GM19468 (cell line): ENCODE data around the gene DACT3.

ENCODE experiments used
- ATAC-seq: cut with Tn5 transposase; IDR thresholded peaks from one replicate; pipeline ENCODE4 v1.9.1; 2021; ENCODE audit warnings: mild to moderate bottlenecking, moderate library complexity, moderate number of reproducible peaks; ENCODE audit not compliant: unreplicated experiment; ENCODE audit errors: extremely low read depth

Gene DACT3

GRCh38 chr19:46614114-46614722 lies 46.8 kb downstream of the DACT3 start:
- ATAC-seq, result no peak

GRCh38 chr19:46613525-46613924 lies 47.5 kb downstream of the DACT3 start:
- ATAC-seq, result no peak

- ATAC-seq, result no peak
Observed at GRCh38 chr19:46611776-46612175, 49.2 kb downstream of the DACT3 start.

- no peak for ATAC-seq
Observed at GRCh38 chr19:46610851-46611770, 49.9 kb downstream of the DACT3 start.

- ATAC-seq, result no peak
Observed at GRCh38 chr19:46610413-46610775, 50.6 kb downstream of the DACT3 start.

- ATAC-seq, result no peak
Observed at GRCh38 chr19:46609511-46610412, 51.2 kb downstream of the DACT3 start.

- ATAC-seq, result no peak
Observed at GRCh38 chr19:46608581-46609345, 52.2 kb downstream of the DACT3 start.

GRCh38 chr19:46608178-46608577 lies 52.8 kb downstream of the DACT3 start:
- no peak for ATAC-seq

GRCh38 chr19:46607448-46607841 lies 53.5 kb downstream of the DACT3 start:
- ATAC-seq, result no peak

- no peak for ATAC-seq
Observed at GRCh38 chr19:46606681-46607447, 54.1 kb downstream of the DACT3 start.

- no peak for ATAC-seq
Observed at GRCh38 chr19:46606019-46606418, 55.0 kb downstream of the DACT3 start.

GRCh38 chr19:46605356-46605821 lies 55.6 kb downstream of the DACT3 start:
- no peak for ATAC-seq

GRCh38 chr19:46604781-46605355 lies 56.1 kb downstream of the DACT3 start:
- ATAC-seq, result no peak

GRCh38 chr19:46603752-46604231 lies 57.2 kb downstream of the DACT3 start:
- no peak for ATAC-seq

GRCh38 chr19:46603195-46603637 lies 57.8 kb downstream of the DACT3 start:
- no peak for ATAC-seq

- ATAC-seq, result no peak
Observed at GRCh38 chr19:46602392-46603194, 58.4 kb downstream of the DACT3 start.

- no peak for ATAC-seq
Observed at GRCh38 chr19:46601318-46602224, 59.4 kb downstream of the DACT3 start, which contains the start of gene CALM3. CALM3 (plus strand) TSS chr19:46601330; CDS start chr19:46601435, 105 bp downstream.
